SK-N-SH (cell line): Measurements from ENCODE around the gene JMJD8. TPM values are rescaled to one million over a fixed set of nuclear protein-coding genes. Genes with fewer than 3 reads are reported as not detected.

Experiments used
- CTCF ChIA-PET: fragments of 300-600, 350-600 bp; formaldehyde crosslinking; extraction: SDS; loops from one replicate; lab custom pipeline; 2021; lab: Yijun Ruan, JAX
- POLR2A ChIA-PET: fragments of 350-600 bp; sonication (Branson Sonifier 250); formaldehyde crosslinking; extraction: SDS; loops from one replicate; lab custom pipeline; 2020; ENCODE audit warnings: antibody characterized with exemption, inconsistent platforms; lab: Yijun Ruan, JAX
- DNase-seq: peaks from one replicate; pipeline ENCODE4 v3.0.0; 2012
- H2AFZ ChIP-seq: fragments of 200-600 bp; sonication (generic); 2 replicates; pipeline ENCODE4 v1.8.1; 2016; ENCODE audit warnings: antibody characterized with exemption, mild to moderate bottlenecking, low read depth
- H3F3A ChIP-seq: fragments of 200-600 bp; sonication (generic); replicated peaks from 2 replicates; pipeline ENCODE3; 2016; ENCODE audit warnings: antibody characterized with exemption, mild to moderate bottlenecking; ENCODE audit not compliant: insufficient read depth
- H3K27ac ChIP-seq, 2 experiments: fragments of 200-500 bp in 1 of 2; fragments of 200-600 bp in 1 of 2; sonication (Bioruptor generic) in 1 of 2; sonication (generic), shearing (Covaris generic) in 1 of 2; 2 replicates each; pipeline versions ENCODE4 v1.5.1 to v1.6.1; 2014 to 2016; ENCODE audit warnings: low read depth in 2 of 2, inconsistent platforms in 1 of 2, low read length in 1 of 2, mild to moderate bottlenecking in 1 of 2, mixed read lengths in 1 of 2
- H3K27me3 ChIP-seq: fragments of 200-600 bp; sonication (generic), shearing (Covaris generic); 2 replicates; pipeline ENCODE4 v1.6.1; 2016; ENCODE audit warnings: mixed run types; ENCODE audit not compliant: insufficient read depth
- H3K36me3 ChIP-seq, 2 experiments: fragments of 200-500 bp in 1 of 2; fragments of 200-600 bp in 1 of 2; sonication (Bioruptor generic) in 1 of 2; sonication (generic) in 1 of 2; replicated peaks in 1 of 2; 2 replicates each; pipeline versions ENCODE3 to v1.5.1; 2014 to 2016; ENCODE audit warnings: low read length in 1 of 2, mild to moderate bottlenecking in 1 of 2; ENCODE audit not compliant: insufficient read depth in 2 of 2, control insufficient read depth in 1 of 2
- H3K4me1 ChIP-seq, 2 experiments: fragments of 200-500 bp in 1 of 2; fragments of 200-600 bp in 1 of 2; sonication (Bioruptor generic) in 1 of 2; sonication (generic), shearing (Covaris generic) in 1 of 2; 2 replicates each; pipeline versions ENCODE4 v1.5.1 to v1.6.1; 2014 to 2016; ENCODE audit warnings: low read depth in 1 of 2, low read length in 1 of 2, mixed run types in 1 of 2; ENCODE audit not compliant: insufficient read depth in 2 of 2, control insufficient read depth in 1 of 2
- H3K4me2 ChIP-seq: fragments of 200-600 bp; sonication (generic), shearing (Covaris generic); 2 replicates; pipeline ENCODE4 v1.6.1; 2017; ENCODE audit warnings: mixed run types
- H3K4me3 ChIP-seq, 2 experiments: fragments of 200-500 bp in 1 of 2; fragments of 200-600 bp in 1 of 2; sonication (Bioruptor generic) in 1 of 2; sonication (generic), shearing (Covaris generic) in 1 of 2; 2 replicates each; pipeline versions ENCODE4 v1.5.1 to v1.8.1; 2014 to 2016; ENCODE audit warnings: low read depth in 2 of 2, inconsistent platforms in 1 of 2, low read length in 1 of 2, mild to moderate bottlenecking in 1 of 2, mixed read lengths in 1 of 2, moderate library complexity in 1 of 2
- H3K79me2 ChIP-seq: fragments of 200-600 bp; sonication (generic); 2 replicates; pipeline ENCODE4 v1.8.1; 2017; ENCODE audit warnings: mild to moderate bottlenecking; ENCODE audit not compliant: insufficient read depth
- H3K9ac ChIP-seq: fragments of 200-600 bp; sonication (generic); 2 replicates; pipeline ENCODE4 v1.6.1; 2017; ENCODE audit warnings: mixed run types
- H3K9me2 ChIP-seq: fragments of 200-600 bp; sonication (generic); 2 replicates; pipeline ENCODE4 v1.6.1; 2017; ENCODE audit warnings: mixed run types
- H3K9me3 ChIP-seq: fragments of 200-600 bp; sonication (generic); 2 replicates; pipeline ENCODE4 v1.6.1; 2017; ENCODE audit warnings: mixed run types, mild to moderate bottlenecking, moderate library complexity
- H4K20me1 ChIP-seq: fragments of 200-600 bp; sonication (generic); 2 replicates; pipeline ENCODE4 v1.6.1; 2017; ENCODE audit warnings: mild to moderate bottlenecking, mixed run types; ENCODE audit not compliant: insufficient read depth
- EP300 ChIP-seq, 2 experiments: IDR thresholded peaks; 2 replicates each; pipeline versions ENCODE4 v1.4.0 to v1.6.1; 2012; ENCODE audit warnings: borderline replicate concordance in 1 of 2, low read depth in 1 of 2, low read length in 1 of 2
- EZH2phosphoT487 ChIP-seq: fragments of 200-600 bp; sonication (generic); IDR thresholded peaks from 2 replicates; pipeline ENCODE4 v1.6.1; 2017; ENCODE audit warnings: low read depth, mixed run types, mild to moderate bottlenecking, antibody characterized with exemption, moderate library complexity, borderline replicate concordance
- FOSL2 ChIP-seq: IDR thresholded peaks from 2 replicates; pipeline ENCODE4 v1.4.0; 2012; ENCODE audit warnings: low read depth, mild to moderate bottlenecking, moderate library complexity, borderline replicate concordance
- FOXJ3 ChIP-seq: sonication (generic); formaldehyde crosslinking; IDR thresholded peaks from 2 replicates; pipeline ENCODE4 v1.5.1; 2020; ENCODE audit warnings: mild to moderate bottlenecking, missing genetic modification reagents
- IRF3 ChIP-seq: fragments of 150-350 bp; IDR thresholded peaks from 2 replicates; pipeline ENCODE4 v1.6.1; 2016; ENCODE audit warnings: mild to moderate bottlenecking, low read depth, low read length
- MEF2A ChIP-seq: IDR thresholded peaks from 2 replicates; pipeline ENCODE4 v1.4.0; 2012; ENCODE audit warnings: low read depth, borderline replicate concordance
- NFIC ChIP-seq: IDR thresholded peaks from 2 replicates; pipeline ENCODE4 v1.4.0; 2012; ENCODE audit warnings: borderline replicate concordance
- RAD21 ChIP-seq: IDR thresholded peaks from 2 replicates; pipeline ENCODE4 v1.6.1; 2012; ENCODE audit warnings: mild to moderate bottlenecking, low read length
- REST ChIP-seq: IDR thresholded peaks from 2 replicates; pipeline ENCODE4 v1.6.1; 2012; ENCODE audit warnings: mild to moderate bottlenecking, low read depth, low read length, moderate library complexity
- RFX5 ChIP-seq: IDR thresholded peaks from 2 replicates; pipeline ENCODE4 v1.6.1; 2012; ENCODE audit warnings: mild to moderate bottlenecking, improper control_type of control experiment, low read length
- TCF12 ChIP-seq: IDR thresholded peaks from 2 replicates; pipeline ENCODE4 v1.4.0; 2012
- TEAD4 ChIP-seq: IDR thresholded peaks from 2 replicates; pipeline ENCODE4 v1.4.0; 2012; ENCODE audit warnings: mild to moderate bottlenecking, borderline replicate concordance; ENCODE audit not compliant: insufficient read depth
- USF1 ChIP-seq: IDR thresholded peaks from 2 replicates; pipeline ENCODE4 v1.4.0; 2012; ENCODE audit warnings: low read depth, borderline replicate concordance
- USF2 ChIP-seq: fragments of 150-350 bp; IDR thresholded peaks from 2 replicates; pipeline ENCODE4 v1.6.1; 2017; ENCODE audit warnings: antibody characterized with exemption, low read length, low read depth, borderline replicate concordance
- WGBS: methylation state at CpG from one replicate; pipeline ENCODE4 v1.1.6; 2017; ENCODE audit warnings: low lambda C conversion rate; 5-methylcytosine and 5-hydroxymethylcytosine counted together
- polyA plus RNA-seq, 3 experiments: library from polyadenylated mRNA; depleted of rRNA; stranded (reverse); fragments of >200 nt; gene quantifications; 2 replicates each; pipeline ENCODE4 v1.2.3, GENCODE V29; 2012

The JMJD8 gene
- polyA plus RNA-seq, 1 of the 3 experiments (the other 2 are of a cell fraction), result 67.0 TPM

GRCh38 chr16:635573-636205 lies 48.4 kb downstream of the JMJD8 start:
- CTCF ChIA-PET, result interaction anchor here (0.9 to 2.2 kb wide), 8 partner anchors 8 to 1570 kb away, joined by 3 to 11 read pairs (median 4); partner anchors contain the start of genes JMJD8, MLST8, WDR24 and WDR90
- Histone ChIP-seq H3K4me1 (peaks cover 0 to 34% of the 10 kb centered on the region in 2 experiments; a peak in 1 of 4 replicates), H3K4me3 (peak overlapping the region; percentile 78 to 87), H3F3A (peaks cover 13% of the 10 kb centered on the region), H3K36me3 (peaks cover 0 to 16% of the 10 kb centered on the region in 2 experiments), H3K27me3 (no peaks in the 10 kb centered on the region), H3K9me3 (no peaks in the 10 kb centered on the region), H3K9ac (peak overlapping the region; percentile 90), H3K9me2 (no peaks in the 10 kb centered on the region), H3K79me2 (peaks cover 12% of the 10 kb centered on the region; the same call in 1 of the 2 replicates), H2AFZ (no peak overlapping the region), H3K27ac (peak overlapping the region; percentile 94 to 98; a peak in 3 of 4 replicates), H4K20me1 (no peaks in the 10 kb centered on the region; the same call in 1 of the 2 replicates), H3K4me2 (peak overlapping the region; percentile 90)
- no peak for TF ChIP-seq TEAD4
- TF ChIP-seq FOSL2, result no peak
- TF ChIP-seq EP300 (IDR thresholded peaks at IDR 0.05; ENCODE audit: borderline replicate concordance in 1 of 2, low read depth in 1 of 2, low read length in 1 of 2), result 0 out of 4 replicates have a peak, but pooled peaks of 1 of the 2 experiments have one; percentile 6
- WGBS, result 0% methylated on average over 3 of the region's 55 CpGs
- POLR2A ChIA-PET, result interaction anchor here (0.7 to 1.6 kb wide), 6 partner anchors 11 to 109 kb away, joined by 3 to 5 read pairs (median 4); partner anchors contain the start of genes ANTKMT, CAPN15 and WDR90
- no peak for DNase-seq

- no peaks in the 10 kb centered on the region for H3K9me3 ChIP-seq
- peaks cover 13% of the 10 kb centered on the region for H3F3A ChIP-seq
- H3K4me1 ChIP-seq, result peaks cover 0 to 41% of the 10 kb centered on the region in 2 experiments; a peak in 1 of 4 replicates
- no peak for DNase-seq
- peak overlapping the region; percentile 90 for H3K4me2 ChIP-seq
- H3K27ac ChIP-seq, result no peak overlapping the region; a peak in 1 of 4 replicates
- peak overlapping the region; percentile 78 to 87; a peak in 3 of 4 replicates for H3K4me3 ChIP-seq
- peak overlapping the region; percentile 90 for H3K9ac ChIP-seq
- no peaks in the 10 kb centered on the region for H3K27me3 ChIP-seq
- POLR2A ChIA-PET, result no interaction called here
- no peak overlapping the region for H2AFZ ChIP-seq
- no peaks in the 10 kb centered on the region; the same call in 1 of the 2 replicates for H4K20me1 ChIP-seq
- no peaks in the 10 kb centered on the region for H3K9me2 ChIP-seq
- TF ChIP-seq NFIC (no peak), USF1 (no peak), RAD21 (no peak), TEAD4 (no peak), REST (no peak), FOXJ3 (CRISPR knock-in tag) (no peak), TCF12 (no peak), RFX5 (no peak), EZH2phosphoT487 (no peak), USF2 (no peak), IRF3 (no peak), MEF2A (no peak)
- TF ChIP-seq, all 33 proteins: peak for 0
- CTCF ChIA-PET, result interaction anchor here (1.4 kb wide), 1 partner anchor 50 kb away, joined by 5 read pairs; no protein-coding TSS in a partner anchor
- Histone ChIP-seq H3K36me3 (peaks cover 0 to 16% of the 10 kb centered on the region in 2 experiments), H3K79me2 (peaks cover 12% of the 10 kb centered on the region; the same call in 1 of the 2 replicates)
- WGBS, result 96% methylated on average over 5 of the region's 7 CpGs
Observed at GRCh38 chr16:634996-635395, 49.1 kb downstream of the JMJD8 start.
